HepG2 (cell line): ENCODE data around the gene TMEM14B. TPM values are rescaled to one million over a fixed set of nuclear protein-coding genes. Genes with fewer than 3 reads are reported as not detected.

Experiments
- BRF2 ChIP-seq: sonication (generic); formaldehyde crosslinking; IDR thresholded peaks from 2 replicates; pipeline ENCODE4 v1.8.1; 2022; ENCODE audit warnings: mild to moderate bottlenecking, missing genetic modification reagents
- FLYWCH1 ChIP-seq: sonication (generic); formaldehyde crosslinking; IDR thresholded peaks from 2 replicates; pipeline ENCODE4 v1.8.1; 2023; ENCODE audit warnings: mild to moderate bottlenecking, missing genetic modification reagents
- FOXP4 ChIP-seq: sonication (generic); formaldehyde crosslinking; IDR thresholded peaks from 2 replicates; pipeline ENCODE4 v1.4.0; 2020; ENCODE audit warnings: missing genetic modification reagents
- GPBP1L1 ChIP-seq: sonication (generic); formaldehyde crosslinking; IDR thresholded peaks from 2 replicates; pipeline ENCODE4 v1.5.0; 2020; ENCODE audit warnings: mild to moderate bottlenecking, missing genetic modification reagents
- KAT7 ChIP-seq: IDR thresholded peaks from 2 replicates; pipeline ENCODE4 v1.6.1; 2018; ENCODE audit warnings: borderline replicate concordance, missing compliant biosample characterization
- KLF16 ChIP-seq, 2 experiments: sonication (generic) in 1 of 2; formaldehyde crosslinking in 1 of 2; IDR thresholded peaks; 2 replicates each; pipeline versions ENCODE4 v1.6.1 to v1.8.0; 2016 to 2023; ENCODE audit warnings: missing genetic modification reagents in 2 of 2, missing compliant biosample characterization in 1 of 2
- LBX2 ChIP-seq: sonication (generic); formaldehyde crosslinking; IDR thresholded peaks from 2 replicates; pipeline ENCODE4 v1.5.0; 2020; ENCODE audit warnings: missing genetic modification reagents, mild to moderate bottlenecking, borderline replicate concordance
- MED8 ChIP-seq: sonication (generic); formaldehyde crosslinking; IDR thresholded peaks from 2 replicates; pipeline ENCODE4 v1.8.1; 2023; ENCODE audit warnings: mild to moderate bottlenecking, missing genetic modification reagents; ENCODE audit not compliant: insufficient replicate concordance
- NFE2 ChIP-seq: sonication (generic); formaldehyde crosslinking; IDR thresholded peaks from 2 replicates; pipeline ENCODE4 v1.4.0; 2020; ENCODE audit warnings: missing genetic modification reagents
- PAF1 ChIP-seq: IDR thresholded peaks from 2 replicates; pipeline ENCODE4 v1.6.1; 2016; ENCODE audit warnings: missing genetic modification reagents, missing compliant biosample characterization
- U2AF2 ChIP-seq: fragments of 200-400 bp; formaldehyde crosslinking; IDR thresholded peaks from 2 replicates; pipeline ENCODE4 v1.6.1; 2017; ENCODE audit warnings: low read depth, mild to moderate bottlenecking, low read length
- XRCC5 ChIP-seq: fragments of 200-400 bp; formaldehyde crosslinking; optimal IDR thresholded peaks from 2 replicates; pipeline ENCODE3; 2017; ENCODE audit warnings: mild to moderate bottlenecking, low read length
- ZBTB1 ChIP-seq: sonication (generic); formaldehyde crosslinking; IDR thresholded peaks from 2 replicates; pipeline ENCODE4 v1.4.0; 2020; ENCODE audit warnings: missing genetic modification reagents, borderline replicate concordance
- ZBTB39 ChIP-seq: sonication (generic); formaldehyde crosslinking; IDR thresholded peaks from 2 replicates; pipeline ENCODE4 v1.5.0; 2020; ENCODE audit warnings: missing genetic modification reagents
- ZNF253 ChIP-seq: sonication (generic); formaldehyde crosslinking; IDR thresholded peaks from 2 replicates; pipeline ENCODE4 v1.8.0; 2022; ENCODE audit warnings: mild to moderate bottlenecking, missing genetic modification reagents, borderline replicate concordance
- ZNF468 ChIP-seq: sonication (generic); formaldehyde crosslinking; IDR thresholded peaks from 2 replicates; pipeline ENCODE4 v1.8.0; 2022; ENCODE audit warnings: mild to moderate bottlenecking, moderate library complexity, missing genetic modification reagents
- ZNF543 ChIP-seq: sonication (generic); formaldehyde crosslinking; IDR thresholded peaks from 2 replicates; pipeline ENCODE4 v1.4.0; 2020; ENCODE audit warnings: mild to moderate bottlenecking, missing genetic modification reagents
- ZXDC ChIP-seq: sonication (generic); formaldehyde crosslinking; IDR thresholded peaks from 2 replicates; pipeline ENCODE4 v1.5.0; 2020; ENCODE audit warnings: mild to moderate bottlenecking, missing genetic modification reagents
- ZZZ3 ChIP-seq: sonication (generic); formaldehyde crosslinking; IDR thresholded peaks from 2 replicates; pipeline ENCODE4 v1.4.0; 2020; ENCODE audit warnings: missing genetic modification reagents, mild to moderate bottlenecking, borderline replicate concordance
- polyA plus RNA-seq, 8 experiments: library from polyadenylated mRNA; depleted of rRNA in 3 of 8; stranded (reverse) in 7 of 8; unstranded in 1 of 8; fragments of >200 nt; fragmentation: Illumina TruSeq in 4 of 8; extraction: Trizol in 4 of 8; gene quantifications; 2 replicates each; pipeline versions ENCODE4 v1.2.1 to v1.2.3, GENCODE V29; 2011 to 2016; ENCODE audit warnings: low read depth in 4 of 8, missing spikeins in 1 of 8, mixed read lengths in 1 of 8; ENCODE audit not compliant: insufficient read depth in 1 of 8
- total RNA-seq, 5 experiments: library from RNA; depleted of rRNA; stranded (reverse); fragments of >200 nt; fragmentation: Illumina TruSeq; extraction: Trizol; gene quantifications; 2 replicates each; pipeline ENCODE4 v1.2.3, GENCODE V29; 2016; ENCODE audit warnings: low read depth in 1 of 5

The TMEM14B gene
- total and polyA plus RNA-seq, 2 of the 13 experiments (the other 11 are each of a cell fraction or from before 2014, with no cell fraction given) = 133 to 200 TPM

GRCh38 chr6:10747251-10747972 is at the start of gene TMEM14B (continued):
- TF ChIP-seq ZBTB1 (no peak; the same call in 1 of the 2 replicates), LBX2 (CRISPR knock-in tag) (no peak; the same call in 1 of the 2 replicates), FLYWCH1 (CRISPR knock-in tag) (no peak; the same call in 1 of the 2 replicates), MED8 (CRISPR knock-in tag) (peak; percentile 97), ZNF253 (CRISPR knock-in tag) (no peak; the same call in 1 of the 2 replicates), ZXDC (CRISPR knock-in tag) (no peak), ZZZ3 (CRISPR knock-in tag) (peak; percentile 81; the same call in 1 of the 2 replicates), NFE2 (peak; percentile 7; the same call in 1 of the 2 replicates), ZNF468 (CRISPR knock-in tag) (no peak), ZBTB39 (CRISPR knock-in tag) (no peak), ZNF543 (CRISPR knock-in tag) (peak; percentile 43; the same call in 1 of the 2 replicates), XRCC5 (peak; percentile 80), FOXP4 (peak; percentile 75), U2AF2 (no peak), KAT7 (CRISPR knock-in tag) (peak; percentile 98), PAF1 (no peak), KLF16 (CRISPR knock-in tag; IDR thresholded peaks at IDR 0.05) (peak; percentile 31 to 80; a peak in 1 of 4 replicates), BRF2 (CRISPR knock-in tag) (no peak; the same call in 1 of the 2 replicates), GPBP1L1 (CRISPR knock-in tag) (no peak)
